HS-27A (cell line): Measurements from ENCODE around the gene MRPL2.
A peak's percentile ranks its signal among the peaks of the same experiment; 100 is the strongest.

Source experiments
- DNase-seq: peaks from one replicate; pipeline ENCODE4 v3.0.0-alpha.2; 2012; ENCODE audit warnings: low read depth, missing footprints

MRPL2 gene

DNA sequence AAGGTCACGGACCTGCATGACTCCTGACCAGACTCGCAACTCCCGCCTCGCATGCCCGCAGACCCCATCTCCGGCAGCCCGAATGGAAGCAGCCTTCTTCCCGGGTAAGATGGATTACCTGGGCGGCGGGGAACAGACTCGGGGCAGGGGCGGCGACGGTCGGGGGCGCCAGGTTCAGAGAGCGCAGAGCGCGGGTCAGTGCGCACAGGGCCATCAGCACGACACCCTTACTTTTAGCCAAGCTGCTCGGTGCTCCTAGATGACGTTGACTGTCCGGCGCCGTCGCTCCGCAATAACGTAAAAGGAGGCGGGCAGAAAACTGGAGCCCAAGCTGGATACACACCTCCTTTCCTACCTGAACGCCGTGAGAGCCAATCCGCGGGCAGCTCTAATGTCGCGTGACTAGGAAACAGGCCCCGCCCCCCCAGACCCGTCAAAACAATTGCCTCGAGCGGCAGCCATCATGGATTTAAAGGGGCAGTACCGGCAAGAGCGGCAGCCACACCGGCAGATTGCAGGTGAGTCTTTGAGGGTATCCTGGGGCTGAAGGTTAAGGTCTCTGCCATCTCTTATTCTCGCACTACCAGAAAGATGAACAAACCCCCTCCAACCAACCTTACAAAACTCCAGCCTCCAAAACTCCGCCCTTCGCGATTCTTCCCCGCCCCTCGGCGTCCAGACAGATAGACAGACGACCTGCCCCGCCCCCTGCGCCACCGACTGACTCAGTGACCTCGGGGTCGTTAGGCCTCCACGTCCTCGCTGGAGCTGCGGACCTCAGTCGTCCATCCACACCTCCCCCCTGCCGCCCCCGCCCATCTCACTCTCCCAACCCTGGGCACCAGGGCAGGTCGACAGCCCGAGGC lies at the start of gene MRPL2, which contains the start of gene KLC4:
TSS of gene MRPL2 (minus strand) at position 267 of the 866 bp plus-strand sequence. CDS start at position 214, 53 bp downstream.
TSS of gene KLC4 (plus strand) at position 464 of the 866 bp plus-strand sequence. CDS start 1,705 bp downstream, outside the sequence.
- DNase-seq = peak; percentile 97

DNA sequence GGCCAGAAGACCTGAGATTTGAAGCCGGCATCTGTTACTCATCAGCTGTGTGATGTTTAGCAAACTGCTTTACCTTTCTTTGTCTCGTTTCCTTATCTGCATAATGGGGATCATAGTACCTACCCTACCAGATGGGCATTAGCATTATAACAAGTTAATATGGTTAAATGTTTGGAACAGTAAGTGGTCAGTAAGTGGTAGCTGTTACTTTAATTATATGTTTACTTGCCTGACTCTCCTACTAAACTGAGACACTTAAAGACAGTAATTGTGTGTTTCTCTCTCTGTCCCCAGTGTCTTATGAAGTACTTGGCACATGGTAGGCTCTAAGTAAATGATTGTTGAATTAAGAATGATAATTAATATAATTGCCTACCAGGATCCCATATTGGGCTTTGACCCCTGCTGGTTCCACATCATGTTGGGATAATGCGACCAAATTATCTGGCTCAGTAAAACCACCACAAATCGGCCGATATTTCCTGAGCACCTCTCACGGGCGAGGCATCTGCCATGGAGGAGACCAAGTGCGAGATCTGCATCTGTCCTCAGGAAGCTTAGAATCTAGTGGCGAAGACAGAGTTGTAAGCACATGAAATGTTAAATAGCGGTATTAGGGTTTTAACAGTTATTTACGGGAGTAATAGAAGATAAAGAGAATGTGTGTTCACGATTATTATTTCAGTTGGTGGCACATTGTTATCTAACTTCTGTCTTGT lies 48.3 kb upstream of the MRPL2 start:
- DNase-seq = no peak

DNA sequence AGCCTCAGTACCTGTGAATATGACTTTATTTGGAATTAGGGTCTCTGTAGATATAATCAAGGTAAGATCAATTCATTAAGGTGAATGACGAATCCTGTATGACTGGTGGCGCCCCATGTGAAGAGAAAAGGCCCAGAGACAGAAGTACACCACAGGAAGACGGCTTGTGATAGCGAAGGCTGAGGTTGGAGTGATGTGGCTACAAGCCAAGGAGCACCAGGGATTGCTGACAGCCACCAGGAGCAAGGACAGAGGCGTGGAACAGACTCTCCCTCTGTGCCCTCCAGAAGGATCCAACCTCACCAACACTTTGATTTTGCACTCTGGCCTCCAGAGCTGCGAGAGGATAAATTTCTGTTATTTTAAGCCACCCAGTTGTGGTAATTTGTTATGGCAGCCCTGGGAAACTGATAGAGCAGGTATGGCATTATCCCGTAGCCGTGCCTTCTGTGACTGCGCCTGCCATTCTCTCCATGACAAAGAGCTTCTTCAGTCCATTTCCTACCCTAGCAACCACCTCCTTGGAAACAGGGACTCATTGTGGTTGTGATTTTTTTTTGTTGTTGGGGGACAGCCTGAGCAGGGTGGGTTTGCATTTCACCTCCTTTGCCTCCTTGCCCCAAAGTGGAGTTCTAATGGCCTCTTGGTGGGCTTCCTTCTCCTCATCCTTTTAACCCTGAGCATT lies 46.4 kb upstream of the MRPL2 start:
- DNase-seq = no peak

DNA sequence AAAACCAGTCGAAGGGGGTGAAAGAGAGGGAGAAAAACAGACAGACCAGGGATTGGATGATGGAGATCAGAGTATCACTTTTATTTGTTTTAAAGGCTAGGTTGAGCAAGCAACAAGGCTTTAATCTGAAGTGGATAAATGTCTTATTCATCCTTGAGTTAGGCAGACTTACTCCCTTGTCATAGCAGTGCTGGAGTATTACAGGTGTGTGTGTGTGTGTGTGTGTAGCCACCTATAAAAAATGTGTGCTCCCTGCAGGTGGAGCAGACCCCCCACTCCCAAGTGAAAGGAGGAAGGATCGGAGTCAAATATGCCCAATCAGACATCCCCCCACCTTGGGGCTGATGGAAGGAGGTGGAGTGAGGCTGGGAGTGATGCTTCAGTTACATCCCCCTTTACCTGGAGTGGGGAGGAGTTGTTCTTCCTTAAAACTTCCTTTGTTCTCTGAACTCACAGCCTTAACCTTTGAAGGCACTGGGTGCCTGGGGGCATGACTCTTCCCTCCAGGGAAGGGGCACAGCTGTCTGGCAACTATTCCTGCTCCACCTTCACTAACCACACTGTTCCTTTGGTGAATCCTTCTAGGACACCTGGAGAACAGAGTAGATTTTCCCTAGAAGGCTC lies 44.1 kb upstream of the MRPL2 start:
- no peak for DNase-seq

DNA sequence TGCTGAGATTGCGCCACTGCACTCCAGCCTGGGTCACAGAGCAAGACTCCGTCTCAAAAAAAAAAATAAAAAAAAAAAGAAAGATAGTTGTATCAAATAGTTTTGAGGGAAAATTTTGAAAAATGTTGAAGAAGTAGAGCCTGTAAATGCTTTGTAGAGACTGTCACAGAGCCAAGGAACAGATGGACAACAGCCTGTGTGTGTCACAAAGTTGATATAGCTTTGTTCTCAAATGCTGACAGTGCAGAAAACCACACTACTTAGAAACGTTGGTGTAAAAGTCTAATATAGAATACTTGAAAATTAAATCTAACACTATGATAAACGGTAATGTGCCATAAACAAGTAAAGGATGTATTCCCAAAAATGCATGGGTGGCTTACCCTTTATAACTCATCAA lies 42.3 kb upstream of the MRPL2 start:
- DNase-seq = no peak

DNA sequence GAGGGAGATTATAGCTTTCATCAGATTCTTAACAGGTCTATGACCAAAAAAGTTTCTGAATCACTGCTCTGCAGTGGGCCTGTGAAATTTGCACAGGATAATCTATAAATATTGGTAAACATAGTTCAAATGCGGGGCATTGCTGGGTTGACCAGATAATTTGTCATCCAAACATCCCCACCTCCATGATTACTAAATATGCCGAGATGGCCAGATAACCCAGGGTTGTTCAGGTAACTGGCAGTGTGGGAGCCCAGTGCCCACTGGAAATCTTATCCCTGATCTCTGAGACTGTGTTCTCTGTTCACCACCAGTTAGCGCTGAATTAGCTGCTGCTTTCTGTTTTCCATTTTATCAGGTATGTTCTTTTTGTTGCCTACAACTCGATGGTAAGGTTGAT lies 38.3 kb upstream of the MRPL2 start:
- DNase-seq = no peak

DNA sequence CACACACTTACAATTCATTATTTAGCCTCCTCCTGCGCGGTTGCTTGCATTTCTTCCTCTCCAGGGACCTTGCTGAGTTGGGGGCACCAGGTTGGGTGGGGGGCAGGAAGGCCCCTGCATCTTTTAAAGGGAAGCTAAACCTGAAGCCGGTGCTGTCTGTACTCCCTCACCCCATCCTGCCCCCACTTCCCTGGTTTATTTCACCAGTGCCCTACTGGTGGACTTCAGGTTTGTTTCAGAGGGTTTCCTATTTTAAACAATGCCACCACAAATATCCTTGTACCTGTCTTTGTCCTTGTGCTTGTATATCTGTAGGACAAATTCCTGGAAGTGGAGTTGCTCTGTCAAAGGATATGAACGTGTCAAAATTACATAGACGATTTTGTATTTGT lies 37.9 kb upstream of the MRPL2 start:
- DNase-seq = no peak

DNA sequence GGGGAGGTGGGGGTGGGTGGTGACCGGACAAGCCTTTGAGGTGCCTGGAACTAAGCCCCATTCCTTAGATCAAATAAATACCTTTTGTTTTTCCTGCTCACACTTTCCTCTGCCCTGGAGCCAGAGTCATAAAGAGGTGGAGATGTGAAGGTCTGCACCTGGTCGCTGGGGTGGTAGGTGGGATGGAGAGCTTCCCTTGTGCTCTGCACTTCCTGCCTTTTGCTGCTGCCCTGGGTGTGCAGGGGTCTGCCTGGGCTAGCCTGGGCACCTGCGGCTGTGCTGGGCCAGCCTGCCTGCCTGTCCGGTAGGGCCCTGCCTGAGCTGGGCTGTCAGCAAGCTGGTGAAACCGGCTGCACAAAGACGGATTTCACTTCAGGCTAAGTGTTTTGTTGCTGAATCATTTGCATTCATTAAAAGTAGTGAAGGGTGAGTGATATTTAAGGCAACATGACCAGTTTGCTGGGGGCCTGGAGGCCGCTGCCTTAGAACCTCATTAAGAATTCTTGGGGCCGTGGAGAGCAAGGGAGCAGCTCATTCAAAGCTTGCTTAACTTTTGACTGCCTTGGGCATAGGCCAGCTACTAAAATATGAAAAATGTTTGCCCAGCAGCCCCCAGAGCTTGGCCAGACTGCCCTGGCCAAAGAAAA lies 37.3 kb upstream of the MRPL2 start:
- no peak for DNase-seq

DNA sequence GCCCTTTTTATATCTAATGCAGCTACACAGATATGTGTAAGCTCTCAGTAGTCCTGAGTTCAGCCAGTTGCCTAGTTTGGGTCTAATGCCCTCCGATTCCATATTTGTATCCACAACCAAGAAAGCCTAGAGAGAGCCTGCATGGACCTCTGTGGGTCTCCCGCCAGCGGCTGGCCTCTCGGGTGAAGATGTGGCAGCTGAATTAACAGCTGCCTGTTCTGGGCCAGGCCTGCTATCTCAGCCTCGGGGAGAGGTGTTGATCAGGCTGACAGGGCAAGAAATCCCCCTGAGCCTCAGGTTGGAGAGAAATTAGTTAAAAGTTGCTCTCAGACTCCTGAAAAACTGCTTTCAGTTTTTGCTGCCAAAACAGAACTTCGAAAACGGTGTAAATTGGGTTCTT lies 36.7 kb upstream of the MRPL2 start:
- DNase-seq = no peak

DNA sequence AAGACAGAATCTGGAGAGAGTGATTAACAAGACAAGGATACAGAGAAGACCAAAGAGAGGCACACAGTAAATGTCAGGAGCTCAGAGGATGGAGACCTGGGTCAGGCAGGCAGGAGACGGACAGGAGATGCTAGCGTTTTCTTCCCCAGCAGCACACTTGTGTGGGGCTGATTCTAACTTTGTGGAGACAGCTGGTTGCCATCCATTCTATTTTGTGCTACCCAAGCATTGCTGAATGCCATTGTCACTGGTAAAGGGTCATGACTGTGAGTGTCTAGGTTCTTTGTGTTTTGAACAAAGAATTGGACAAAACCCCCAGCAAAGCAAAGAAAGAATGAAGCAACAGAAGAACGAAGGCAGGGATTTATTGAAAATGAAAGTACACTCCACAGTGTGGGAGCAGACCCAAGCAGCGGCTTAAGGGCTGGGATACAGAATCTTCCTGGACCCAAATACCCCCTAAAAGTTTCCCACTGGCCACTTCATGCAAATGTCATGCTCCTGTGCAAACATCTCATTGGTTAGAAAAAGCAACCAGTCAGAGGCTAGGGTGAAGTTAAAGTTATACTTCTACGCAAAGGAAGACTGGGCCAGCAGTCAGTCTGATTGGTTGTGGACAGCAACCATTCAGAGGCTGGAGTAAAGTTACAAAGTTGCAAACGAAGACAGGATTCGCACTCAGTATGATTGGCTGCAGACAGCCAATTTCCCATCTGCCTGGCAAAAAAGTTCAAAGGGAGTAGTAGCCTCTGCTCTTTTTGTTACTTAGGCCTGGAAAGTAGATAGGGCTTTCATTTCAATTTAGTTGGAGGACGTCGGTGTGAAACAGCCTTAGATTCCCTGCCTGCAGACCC lies 34.4 kb upstream of the MRPL2 start:
- no peak for DNase-seq

DNA sequence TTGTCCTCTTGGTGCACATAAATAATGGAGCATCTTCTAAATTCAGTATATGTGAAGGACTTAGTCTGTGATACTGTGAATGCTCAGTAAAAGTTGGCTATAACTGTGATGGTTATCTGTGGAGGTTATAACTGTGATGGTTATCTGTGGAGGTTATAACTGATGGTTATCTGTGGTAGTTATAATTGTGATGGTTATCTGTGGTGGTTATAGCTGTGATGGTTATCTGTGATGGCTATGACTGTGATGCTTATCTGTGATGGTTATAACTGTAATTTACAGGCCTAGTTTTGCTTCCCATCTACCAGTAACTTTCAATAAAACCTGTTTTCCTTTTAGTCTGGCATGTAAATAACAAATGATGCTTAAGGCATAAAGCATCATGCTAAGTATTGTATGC lies 33.4 kb upstream of the MRPL2 start:
- no peak for DNase-seq

DNA sequence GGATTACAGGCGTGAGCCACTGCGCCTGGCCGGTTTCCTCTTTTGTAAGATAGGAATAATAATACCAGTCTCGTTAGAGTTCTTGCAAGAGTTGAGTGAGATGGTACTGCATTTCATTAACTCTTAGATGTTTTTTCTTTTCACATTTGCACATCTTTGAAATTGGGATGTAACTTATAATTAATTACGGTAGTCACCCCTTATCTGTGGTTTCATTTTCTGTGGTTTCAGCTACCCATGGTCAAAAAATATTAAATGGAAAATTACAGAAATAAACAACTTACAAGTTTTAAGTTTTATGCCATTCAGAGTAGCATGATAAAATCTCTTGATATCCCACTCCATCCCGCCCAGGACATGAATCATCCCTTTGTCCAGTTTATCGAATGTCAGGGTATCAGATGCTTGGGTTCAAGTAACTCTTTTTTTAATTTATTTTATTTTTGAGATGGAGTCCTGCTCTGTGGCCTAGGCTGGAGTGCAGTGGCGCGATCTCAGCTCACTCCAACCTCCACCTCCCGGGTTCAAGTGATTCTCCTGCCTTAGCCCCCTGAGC lies 32.3 kb upstream of the MRPL2 start:
- DNase-seq = no peak

DNA sequence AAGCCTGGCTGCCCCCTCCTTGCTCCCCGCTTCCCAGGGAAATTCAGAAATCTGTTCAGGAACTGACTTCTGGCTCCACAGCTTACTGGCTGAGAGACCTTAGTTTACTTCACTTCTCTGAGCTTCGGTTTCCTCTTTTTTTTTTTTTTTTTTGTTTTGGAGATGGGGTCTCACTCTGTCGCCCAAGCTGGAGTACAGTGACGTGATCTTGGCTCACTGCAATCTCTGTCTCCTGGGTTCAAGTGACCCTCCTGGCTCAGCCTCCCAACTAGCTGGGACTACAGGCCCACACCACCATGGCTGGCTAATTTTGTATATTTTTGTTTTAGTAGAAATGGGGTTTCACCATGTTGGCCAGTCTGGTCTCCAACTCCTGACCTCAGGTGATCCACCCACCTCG lies 31.8 kb upstream of the MRPL2 start:
- no peak for DNase-seq

DNA sequence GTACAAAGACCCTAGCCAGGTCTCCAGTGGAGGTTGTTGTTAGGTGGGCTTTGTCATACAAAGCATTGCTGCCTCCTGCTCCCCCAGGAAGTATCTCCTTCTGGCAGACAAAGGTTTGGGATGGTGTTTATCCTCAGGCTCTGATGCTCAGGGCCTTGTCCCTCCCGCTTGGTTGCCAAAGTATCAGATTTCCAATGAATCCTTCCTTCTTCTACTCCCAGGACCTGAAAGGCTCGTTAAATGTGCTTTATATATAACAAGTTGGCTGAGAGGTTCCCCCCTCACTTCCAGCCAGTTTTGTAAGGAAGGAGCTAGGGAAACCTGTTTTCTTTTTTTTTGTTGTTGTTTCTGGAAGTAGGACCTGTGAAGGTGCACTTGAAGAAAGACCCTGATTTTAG lies 31.3 kb upstream of the MRPL2 start:
- DNase-seq = no peak

DNA sequence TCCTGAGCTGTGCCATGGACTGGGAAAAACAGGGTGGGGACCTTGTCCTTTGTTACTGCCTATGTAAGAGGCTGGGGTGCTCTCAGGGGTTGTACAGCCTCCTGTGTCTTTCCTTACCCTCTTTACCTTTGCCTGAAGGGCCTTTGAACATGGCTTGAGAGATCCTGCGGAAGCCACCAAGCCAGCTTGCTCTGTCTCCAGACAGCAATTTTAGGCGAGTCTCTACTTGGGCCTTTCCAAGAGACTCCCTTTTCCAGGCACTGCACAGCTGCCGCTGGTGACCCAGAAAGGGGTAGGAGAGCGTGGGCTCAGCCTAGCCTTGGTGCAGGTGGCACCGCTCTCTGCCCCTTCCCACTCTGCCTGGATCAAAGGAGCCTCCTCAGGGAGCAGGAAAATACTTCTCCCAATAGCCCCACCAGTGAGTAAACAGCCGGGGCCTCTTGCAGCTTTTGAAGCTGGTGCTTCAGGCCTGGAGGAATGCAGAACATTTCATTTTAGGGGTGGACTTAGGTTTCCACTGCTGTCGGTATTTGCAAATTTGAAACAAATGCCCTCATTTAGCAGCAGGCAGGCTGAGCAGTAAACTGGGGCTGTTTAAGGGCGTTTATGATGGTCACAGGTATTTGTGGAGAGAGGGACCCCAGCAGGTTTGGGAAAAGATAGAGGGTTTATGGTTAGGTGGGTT lies 30.8 kb upstream of the MRPL2 start:
- no peak for DNase-seq

DNA sequence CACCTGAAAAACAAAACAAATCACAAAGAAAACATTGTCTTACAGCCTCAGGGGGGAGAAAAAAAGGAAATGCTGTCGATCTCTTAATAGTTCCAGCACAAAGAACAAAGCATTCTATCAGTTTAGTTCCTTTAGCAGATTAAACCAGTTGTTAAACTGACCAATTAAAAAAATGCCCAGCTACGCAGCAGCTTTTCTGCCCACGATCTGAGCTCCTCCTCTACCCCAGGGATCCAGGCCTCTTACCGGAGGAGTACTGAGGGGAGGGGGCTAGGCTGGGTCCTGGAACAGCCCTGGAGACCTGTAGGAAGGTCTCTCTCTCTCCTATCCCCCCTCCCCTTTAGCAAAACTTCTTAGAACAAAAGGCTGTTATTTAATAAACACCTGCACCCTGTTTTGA lies 30.2 kb upstream of the MRPL2 start:
- DNase-seq = no peak

DNA sequence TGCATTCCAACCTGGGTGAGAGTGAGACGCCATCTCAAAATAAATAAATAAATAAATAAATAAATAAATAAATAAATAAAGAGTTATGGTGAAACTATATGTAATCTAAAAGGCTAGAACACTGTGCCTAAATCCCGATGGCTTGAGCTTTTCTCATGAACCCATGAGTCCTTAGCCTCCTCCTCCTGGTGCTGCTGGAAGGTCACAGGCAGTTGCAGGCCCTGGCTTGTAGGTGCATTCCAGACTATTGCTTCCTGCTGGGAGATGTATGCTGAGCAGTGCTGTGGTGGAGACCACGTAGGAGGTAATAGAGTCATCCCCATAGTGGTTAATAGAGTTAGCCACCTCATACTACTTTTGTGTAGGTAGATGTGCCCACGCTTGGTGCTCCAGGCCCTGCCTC lies 29.4 kb upstream of the MRPL2 start:
- DNase-seq = no peak

DNA sequence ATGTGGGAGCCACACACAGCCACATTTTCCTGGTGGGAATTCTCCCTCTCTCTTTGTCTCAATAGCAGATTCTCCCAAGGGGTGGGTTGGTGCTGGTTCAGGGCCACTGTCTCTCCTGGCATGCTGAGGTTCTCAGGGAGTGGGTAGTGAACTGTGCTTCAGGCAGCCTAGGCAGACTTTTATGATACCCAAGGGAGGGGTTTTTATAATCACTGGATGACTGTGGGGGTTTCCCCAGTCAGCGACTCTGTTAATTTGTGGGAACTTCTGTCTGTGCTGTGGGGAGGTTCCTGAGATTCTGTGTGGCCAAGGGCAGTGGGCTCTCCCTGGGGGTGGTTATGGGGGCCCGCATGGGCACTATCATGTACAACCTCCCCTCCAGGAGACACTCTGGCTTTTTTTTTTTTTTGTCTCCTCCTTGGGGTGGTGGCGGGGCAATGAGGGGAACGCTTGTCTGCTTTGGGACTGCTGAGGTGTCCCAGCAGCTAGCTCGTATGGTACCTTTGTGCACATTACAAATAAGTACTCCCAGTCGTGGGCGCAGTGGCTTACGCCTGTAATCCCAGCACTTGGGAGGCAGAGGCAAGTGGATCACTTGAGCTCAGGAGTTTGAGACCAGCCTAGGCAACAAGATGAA lies 26.9 kb upstream of the MRPL2 start:
- no peak for DNase-seq
